ENCODE data around the gene LTA.
"Not testable (repeated sequence)": the region's sequence is repeated elsewhere in the genome, so short reads cannot be mapped to it uniquely, and the experiment has no call there.

The LTA gene

DNA sequence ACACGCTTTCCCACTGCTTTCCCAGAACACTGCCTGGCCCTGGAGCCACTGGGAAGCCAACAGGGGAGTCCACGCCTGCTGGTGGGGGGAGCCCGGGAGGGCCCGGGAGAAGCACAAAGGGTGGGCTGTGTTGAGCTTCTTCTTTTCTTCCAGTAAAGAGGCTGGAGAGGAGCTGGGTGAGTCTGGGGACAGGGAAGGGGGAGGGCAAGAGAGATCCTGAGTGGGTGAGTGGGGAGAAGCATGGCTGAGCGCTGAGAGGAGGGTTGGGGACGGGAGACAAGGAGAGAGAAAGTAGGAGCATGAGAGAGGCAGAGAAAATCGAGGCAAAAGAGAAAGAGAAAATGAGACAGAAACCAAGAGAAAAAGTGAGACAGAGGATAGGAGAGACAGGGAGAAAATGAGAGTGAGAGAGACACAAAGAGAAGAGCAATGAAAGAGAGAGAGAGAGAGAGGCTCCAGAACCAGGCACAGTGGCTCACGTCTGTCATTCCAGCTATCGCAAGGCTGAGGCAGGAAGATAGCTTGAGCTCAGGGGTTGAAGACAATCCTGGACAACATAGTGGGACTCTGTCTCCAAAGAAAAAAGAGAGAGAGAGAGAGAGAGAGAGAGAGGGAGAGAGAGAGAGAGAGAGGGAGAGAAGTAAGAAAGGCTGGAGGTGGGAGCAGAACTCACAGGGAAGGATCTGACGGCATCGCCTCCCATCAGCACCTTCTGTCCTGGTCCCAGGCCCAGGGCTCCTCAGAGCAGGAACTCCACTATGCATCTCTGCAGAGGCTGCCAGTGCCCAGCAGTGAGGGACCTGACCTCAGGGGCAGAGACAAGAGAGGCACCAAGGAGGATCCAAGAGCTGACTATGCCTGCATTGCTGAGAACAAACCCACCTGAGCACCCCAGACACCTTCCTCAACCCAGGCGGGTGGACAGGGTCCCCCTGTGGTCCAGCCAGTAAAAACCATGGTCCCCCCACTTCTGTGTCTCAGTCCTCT lies 16.0 kb downstream of the LTA start:
- DNase-seq, result no peak

DNA sequence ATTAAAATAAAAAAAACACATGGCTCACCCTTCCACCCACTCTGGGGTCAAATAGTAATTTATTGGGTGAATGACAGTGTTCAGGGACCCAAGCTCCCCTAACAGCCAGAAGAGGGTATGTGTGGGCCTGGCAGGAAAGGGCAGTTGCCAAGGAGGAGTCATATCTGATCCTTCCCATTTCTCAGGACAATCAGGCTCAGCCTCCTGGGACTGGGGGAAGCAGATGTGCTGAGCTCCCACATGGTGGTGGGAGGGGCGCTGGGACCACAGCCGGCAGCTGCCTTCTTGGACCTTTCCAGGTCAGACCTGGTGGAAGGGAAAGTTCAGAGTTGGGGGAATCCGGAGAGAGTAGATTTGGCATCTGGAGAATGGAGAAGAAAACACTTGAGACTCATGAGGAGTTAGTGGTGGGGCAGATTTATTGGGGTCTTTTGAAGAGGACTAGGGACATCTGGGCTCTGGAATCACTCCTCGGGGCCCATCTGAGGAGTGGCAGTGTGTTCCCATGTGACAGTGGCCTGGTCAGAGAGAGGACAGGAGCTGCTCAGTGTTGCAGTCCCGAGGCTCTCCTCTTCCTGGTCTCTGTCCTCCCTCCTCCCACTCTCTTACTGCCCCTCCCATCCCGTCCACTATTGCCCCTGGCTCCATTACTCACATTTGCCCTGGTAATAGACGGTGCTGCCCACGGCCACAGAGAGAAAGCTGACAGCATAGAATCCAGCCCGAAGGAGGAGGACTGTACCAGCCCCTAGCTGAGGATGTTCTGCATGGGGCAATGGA lies 17.0 kb downstream of the LTA start:
- DNase-seq, result no peak

- not testable (repeated sequence) for DNase-seq
Measured at GRCh38 chr6:31590691-31591090, 18.6 kb downstream of the LTA start.

DNA sequence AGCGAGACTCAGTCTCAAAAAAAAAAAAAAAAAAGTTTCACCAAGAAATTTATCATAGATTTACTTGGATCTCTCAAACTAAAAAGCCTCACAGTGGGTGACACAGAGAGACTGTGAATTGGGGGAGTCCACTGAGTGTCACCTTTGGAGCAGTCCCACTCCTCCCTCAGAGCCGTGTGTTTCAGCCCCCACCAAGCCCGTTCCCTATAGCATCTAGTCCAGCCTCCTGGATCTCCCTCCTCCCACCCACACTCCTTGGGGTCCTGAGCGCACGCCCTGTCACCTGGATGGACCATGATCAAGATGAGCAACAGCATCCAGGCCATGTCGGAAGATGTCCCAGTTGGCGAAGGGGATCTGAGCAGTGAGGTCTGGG lies 20.3 kb downstream of the LTA start:
- DNase-seq, result no peak

- peak; percentile 41 for DNase-seq
Measured at GRCh38 chr6:31597006-31597405, 24.9 kb downstream of the LTA start.

GRCh38 chr6:31607317-31607716 lies 35.2 kb downstream of the LTA start:
- no peak for DNase-seq

GRCh38 chr6:31609519-31610406 lies 37.7 kb downstream of the LTA start:
- DNase-seq, result no peak

GRCh38 chr6:31610968-31611367 lies 38.9 kb downstream of the LTA start:
- DNase-seq, result no peak

GRCh38 chr6:31614075-31614619 lies 42.1 kb downstream of the LTA start:
- no peak for DNase-seq

- no peak for DNase-seq
Measured at GRCh38 chr6:31614684-31615578, 42.8 kb downstream of the LTA start, which contains the start of gene AIF1. Gene AIF1, plus strand, starts transcription at chr6:31615234. Its CDS starts 96 bp downstream, at chr6:31615330.

GRCh38 chr6:31615748-31616147 lies 43.7 kb downstream of the LTA start:
- DNase-seq, result no peak

- no peak for DNase-seq
Measured at GRCh38 chr6:31617010-31617409, 44.9 kb downstream of the LTA start.

- DNase-seq, result peak; percentile 99
Measured at GRCh38 chr6:31619805-31620585, 47.9 kb downstream of the LTA start.

GRCh38 chr6:31620586-31621319 lies 48.7 kb downstream of the LTA start, which contains the start of gene PRRC2A:
Gene PRRC2A, plus strand, starts transcription at chr6:31620715. Its CDS starts 2,075 bp downstream, at chr6:31622790.
- no peak for DNase-seq

DNA sequence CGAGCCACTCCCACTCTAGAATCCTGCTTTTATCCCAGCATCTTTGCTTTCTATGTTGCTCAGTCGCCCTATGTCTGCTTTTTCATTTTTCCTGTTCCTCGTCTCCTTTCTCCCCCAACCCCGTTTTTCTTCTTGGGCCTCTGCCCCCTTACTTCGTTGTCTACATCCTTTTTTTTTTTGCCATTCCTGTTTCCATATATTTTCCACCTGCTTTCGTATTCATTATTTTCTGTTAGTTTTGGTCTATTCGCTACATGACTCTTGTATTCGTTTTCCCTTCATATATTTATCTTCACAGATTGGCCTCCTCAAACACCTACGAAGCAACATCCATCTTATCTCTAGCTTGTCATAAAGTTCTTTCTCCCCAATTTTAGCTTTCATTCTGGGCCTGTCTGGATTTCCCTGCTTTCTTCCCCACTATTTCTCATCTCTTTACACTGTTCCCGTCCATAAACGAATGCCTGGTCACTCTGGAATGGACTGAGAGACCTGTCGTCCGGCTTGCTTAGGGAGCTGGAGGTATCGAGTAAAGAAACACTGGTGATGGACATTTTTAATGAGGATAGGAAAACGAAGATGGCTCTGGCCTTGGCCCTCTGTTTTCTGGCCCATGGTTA lies 49.3 kb downstream of the LTA start:
- no peak for DNase-seq

- DNase-seq, result peak; percentile 18
Measured at GRCh38 chr6:31621991-31622390, 49.9 kb downstream of the LTA start.

DNA sequence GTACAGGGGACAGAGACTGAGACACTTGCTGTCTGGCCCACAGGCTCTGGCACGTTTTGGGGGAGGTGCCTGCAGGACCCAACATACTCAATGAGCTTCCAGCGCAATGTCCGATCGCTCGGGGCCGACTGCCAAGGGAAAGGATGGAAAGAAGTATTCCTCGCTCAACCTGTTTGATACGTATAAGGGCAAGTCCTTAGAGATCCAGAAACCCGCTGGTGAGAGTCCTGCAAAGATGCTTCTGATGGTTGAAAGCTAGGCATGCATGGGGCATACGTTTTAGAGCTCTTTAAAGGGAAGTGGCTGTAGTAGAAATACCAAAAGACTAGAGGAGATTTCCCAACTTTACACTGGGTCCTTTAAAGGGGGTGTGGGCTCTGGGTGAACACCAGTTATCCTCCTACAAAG lies 50.6 kb downstream of the LTA start:
- no peak for DNase-seq
